HG03139 (cell line): ENCODE data around the gene RPL36A.

Source experiments
- ATAC-seq: cut with Tn5 transposase; IDR thresholded peaks from one replicate; pipeline ENCODE4 v1.9.1; 2021; ENCODE audit not compliant: unreplicated experiment

Gene RPL36A

DNA sequence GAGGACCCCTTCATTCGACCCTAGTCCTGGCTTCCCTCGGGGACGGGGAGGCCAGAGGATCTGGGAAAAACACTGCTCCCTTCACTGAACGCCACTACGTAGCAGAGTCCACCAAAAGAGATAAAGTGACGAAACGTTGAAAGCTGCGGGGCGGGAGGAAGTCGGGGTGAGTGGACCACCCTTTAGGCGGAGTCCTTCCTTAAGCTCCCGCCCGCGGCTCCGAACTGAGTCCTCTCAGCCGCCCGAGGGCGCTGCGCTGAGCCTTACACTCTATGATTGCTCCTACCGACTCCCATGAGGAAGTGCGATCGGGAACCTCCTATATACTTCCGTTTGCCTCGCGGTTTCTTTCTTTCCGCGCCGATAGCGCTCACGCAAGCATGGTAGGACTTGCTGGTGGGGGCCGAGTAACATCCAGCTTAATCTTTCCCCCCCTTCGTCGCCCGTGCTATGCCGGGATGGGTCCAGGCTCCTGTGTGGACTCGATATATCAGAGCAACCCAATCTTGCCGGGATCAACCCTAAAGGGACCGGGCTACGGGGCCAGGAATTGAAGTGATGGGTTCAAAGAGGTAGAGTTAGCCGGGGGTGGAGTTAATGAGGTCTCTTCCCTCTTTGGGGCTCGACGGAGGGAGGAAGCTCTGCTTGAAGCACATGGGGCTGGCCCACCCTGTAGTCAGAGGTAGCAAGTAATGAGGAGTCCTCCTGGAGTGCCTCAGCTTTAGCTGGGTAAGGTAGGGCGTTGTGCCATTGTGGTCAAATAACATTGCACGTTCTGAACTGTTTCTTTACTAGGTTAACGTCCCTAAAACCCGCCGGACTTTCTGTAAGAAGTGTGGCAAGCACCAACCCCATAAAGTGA is at the start of gene RPL36A:
TSS of gene RPL36A (plus strand) at position 348 of the 862 bp plus-strand sequence. CDS start at position 381, 33 bp downstream.
- peak; percentile 86 for ATAC-seq

- ATAC-seq = peak; percentile 11
Observed at GRCh38 chrX:101347859-101348451, 42.9 kb upstream of the RPL36A start.

- ATAC-seq = peak; percentile 98
Observed at GRCh38 chrX:101348452-101349192, 42.2 kb upstream of the RPL36A start, which contains the start of gene TIMM8A. TSS of gene TIMM8A (minus strand) at chrX:101348742. CDS start at chrX:101348664, 78 bp downstream.

GRCh38 chrX:101349193-101349562 is 41.6 kb upstream of the RPL36A start:
- ATAC-seq = no peak

DNA sequence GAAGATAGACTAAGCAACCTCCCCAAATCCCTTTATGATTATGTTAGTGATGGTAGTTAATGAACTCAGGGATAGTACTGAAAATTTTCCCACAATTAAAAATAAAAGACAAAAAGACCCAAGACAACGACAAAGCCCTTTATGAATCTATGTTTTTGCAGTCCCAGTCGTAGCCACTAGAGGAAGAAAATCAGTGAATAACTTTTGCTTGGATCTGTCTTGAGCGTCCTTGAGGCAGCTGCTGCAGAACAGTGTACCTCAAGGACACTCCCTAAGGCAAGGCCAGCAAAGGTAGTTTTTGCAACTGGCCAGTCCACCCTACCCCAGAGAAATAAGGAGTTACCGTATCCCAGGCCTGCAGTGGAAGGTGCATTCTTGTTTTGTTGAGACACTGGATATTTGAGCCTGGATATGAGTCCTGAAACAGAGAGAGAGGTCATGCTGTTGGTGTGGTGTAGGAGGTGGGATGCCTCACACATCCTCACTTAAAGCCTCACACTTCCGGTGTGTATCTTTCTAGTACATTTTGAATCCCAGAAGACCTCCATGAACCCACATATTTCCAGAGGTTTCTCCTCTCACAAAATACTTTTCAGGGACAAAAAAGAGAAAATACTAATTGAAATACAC is 33.5 kb upstream of the RPL36A start:
- no peak for ATAC-seq

DNA sequence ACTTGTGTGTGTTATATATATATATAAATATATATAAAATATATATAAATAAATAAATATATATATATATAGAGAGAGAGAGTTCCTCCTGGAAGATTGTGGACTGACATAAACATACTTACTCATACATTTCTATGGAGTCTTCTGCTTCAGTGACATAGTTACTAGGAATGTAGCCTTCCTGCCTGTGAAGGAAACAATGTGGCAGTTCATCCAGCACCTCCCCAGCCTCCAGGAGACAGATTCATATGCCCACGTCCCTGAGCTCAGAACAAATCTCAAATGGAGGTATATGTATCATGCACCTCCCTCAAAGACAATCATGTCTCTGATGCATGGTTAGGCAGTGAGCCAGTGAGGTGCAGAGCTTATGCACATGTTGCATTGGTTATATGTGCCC is 30.8 kb upstream of the RPL36A start:
- ATAC-seq = no peak

- ATAC-seq = no peak
Observed at GRCh38 chrX:101360390-101360789, 30.4 kb upstream of the RPL36A start.

GRCh38 chrX:101362116-101362515 is 28.7 kb upstream of the RPL36A start:
- no peak for ATAC-seq

- ATAC-seq = no peak
Observed at GRCh38 chrX:101362757-101363156, 28.1 kb upstream of the RPL36A start.

DNA sequence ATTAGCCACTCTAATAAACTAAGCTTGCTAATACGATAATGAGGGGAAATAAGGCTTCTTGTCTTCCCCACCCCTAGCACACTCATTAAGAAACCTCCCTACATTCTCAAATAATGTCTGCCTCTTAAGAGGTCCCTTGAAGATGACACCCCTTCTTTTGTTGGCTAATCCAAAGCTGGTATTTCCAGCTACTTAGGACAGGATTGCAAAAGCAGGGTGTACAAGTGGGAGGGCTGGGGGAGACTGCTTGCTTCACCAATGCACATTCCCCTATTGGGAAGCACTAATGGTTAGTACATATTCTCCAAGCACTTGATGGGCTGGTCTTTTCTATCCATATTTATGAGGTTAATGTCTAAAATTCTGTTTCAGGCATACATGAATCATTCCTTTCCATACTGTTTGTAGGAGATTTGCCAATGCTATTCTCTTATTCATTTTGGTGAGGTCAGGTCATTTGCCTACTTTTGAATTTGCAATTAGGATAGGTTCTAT is 25.5 kb upstream of the RPL36A start:
- ATAC-seq = no peak

DNA sequence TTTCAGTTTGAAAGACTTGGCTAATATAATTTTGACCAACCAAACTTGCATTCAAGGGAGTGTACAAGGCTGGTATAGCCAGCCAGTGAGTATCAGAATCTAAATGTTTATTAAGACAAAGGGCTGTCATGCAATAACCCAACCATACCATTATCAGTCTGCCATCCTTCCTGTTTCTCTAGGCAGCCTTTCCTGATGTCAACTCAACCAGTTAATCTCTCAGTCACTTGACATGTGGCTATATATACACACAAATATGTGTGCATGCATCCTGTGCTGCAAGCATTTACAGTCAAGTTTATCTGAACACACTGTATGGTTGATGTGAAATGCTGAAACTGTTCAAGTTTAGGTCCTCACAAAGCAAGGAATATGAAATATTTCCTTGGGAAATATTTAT is 22.0 kb upstream of the RPL36A start:
- no peak for ATAC-seq

GRCh38 chrX:101369687-101370086 is 21.1 kb upstream of the RPL36A start:
- ATAC-seq = no peak

- peak; percentile 73 for ATAC-seq
Observed at GRCh38 chrX:101370888-101371504, 19.8 kb upstream of the RPL36A start.

- ATAC-seq = no peak
Observed at GRCh38 chrX:101377547-101377946, 13.3 kb upstream of the RPL36A start.

GRCh38 chrX:101383679-101384205 is 7.1 kb upstream of the RPL36A start:
- ATAC-seq = peak; percentile 74

- ATAC-seq = no peak
Observed at GRCh38 chrX:101385026-101385684, 5.7 kb upstream of the RPL36A start.

DNA sequence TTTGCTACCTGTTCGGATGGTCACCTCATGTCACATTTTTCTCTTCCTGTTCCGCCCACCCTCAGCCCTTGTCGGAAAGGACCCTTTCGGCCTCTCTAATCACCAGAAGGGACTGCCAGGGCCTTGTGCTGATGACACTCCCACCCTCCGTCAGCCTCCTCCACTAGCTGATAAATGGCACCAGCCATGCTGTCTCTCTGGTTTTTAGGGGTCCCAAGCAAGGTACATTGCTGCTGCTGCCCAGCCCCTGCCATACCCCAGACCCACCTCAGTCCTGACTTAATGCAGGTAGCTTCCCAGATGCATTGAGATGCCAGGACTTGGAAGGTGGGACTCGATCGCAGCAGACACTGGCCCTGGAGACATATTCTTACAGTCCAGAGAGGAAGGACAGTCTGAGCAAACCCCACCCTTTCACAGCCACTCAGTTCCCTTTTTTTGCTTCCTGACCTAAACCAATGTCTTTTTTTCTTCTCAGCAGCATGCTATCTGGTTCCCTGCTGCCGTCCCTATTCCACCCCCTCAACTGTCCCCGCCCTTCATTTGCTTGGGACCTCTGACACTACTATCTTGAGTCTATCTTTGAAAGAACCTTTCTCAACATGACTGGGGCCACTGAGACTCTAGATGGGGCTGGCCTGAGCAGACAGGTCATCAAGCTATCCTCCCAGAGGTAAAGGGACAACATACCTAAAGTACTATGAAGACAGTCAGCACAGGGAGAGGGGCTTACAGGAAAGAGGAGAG is 4.8 kb upstream of the RPL36A start, which contains the start of gene BTK:
TSS of gene BTK (minus strand) at position 397 of the 747 bp plus-strand sequence. CDS start 10,907 bp downstream, outside the sequence.
- ATAC-seq = peak; percentile 55

DNA sequence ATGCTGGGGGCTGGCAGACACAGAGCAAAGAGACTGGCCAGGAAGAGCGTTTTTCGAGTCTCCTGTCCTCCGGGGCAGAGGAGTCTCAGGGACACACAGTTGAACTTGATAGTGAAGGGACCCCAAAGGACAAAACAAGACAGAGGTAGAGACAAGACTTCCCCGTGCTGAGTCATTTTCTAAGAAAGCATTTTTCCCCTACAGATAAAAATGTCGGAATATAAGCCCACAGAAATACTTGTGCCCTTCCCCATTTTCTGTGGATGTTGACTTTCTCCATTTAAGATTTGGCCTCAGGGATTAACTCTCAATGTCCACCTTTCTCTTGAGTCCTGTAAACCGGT is 4.3 kb upstream of the RPL36A start:
- no peak for ATAC-seq

DNA sequence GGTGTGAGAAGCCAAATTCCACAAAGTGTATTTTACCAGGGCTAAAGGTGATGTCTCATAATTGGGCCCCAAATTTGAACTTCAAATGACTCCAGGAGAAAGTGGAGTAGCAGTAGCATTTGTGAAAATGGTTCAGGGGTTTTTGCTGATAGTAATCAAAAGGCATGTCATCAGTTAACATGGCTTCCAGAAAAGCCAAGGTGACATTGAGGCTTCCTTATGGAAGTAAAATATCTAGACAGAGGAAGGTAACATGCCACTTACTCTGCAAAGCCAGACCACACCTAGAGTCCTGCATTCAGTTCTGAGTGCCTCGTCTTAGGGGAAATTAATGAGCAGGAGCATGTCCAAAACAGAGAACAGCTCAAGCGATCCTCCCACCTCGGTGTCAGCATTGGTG is 2.2 kb upstream of the RPL36A start:
- ATAC-seq = no peak
